H54 (cell line): ENCODE data around the gene SET.

Source experiments
- DNase-seq: peaks from one replicate; pipeline ENCODE4 v3.0.0; 2011; ENCODE audit warnings: low spot score, mixed read lengths; ENCODE audit not compliant: insufficient read length
- FAIRE-seq: peaks from 3 replicates; lab custom pipeline; 2011; peaks lifted over from hg19 to GRCh38; lab: Jason Lieb, UNC
- POLR2A ChIP-seq: IDR thresholded peaks from 2 replicates; pipeline ENCODE4 v1.6.1; 2011; ENCODE audit warnings: low read depth, mild to moderate bottlenecking, low read length

The SET gene

GRCh38 chr9:128722380-128723351 lies 33.6 kb downstream of the SET start:
- TF ChIP-seq POLR2A: no peak
- FAIRE-seq (no peak), DNase-seq (no peak)

- no peak for FAIRE-seq
- DNase-seq: no peak
- no peak for TF ChIP-seq POLR2A
Measured at GRCh38 chr9:128723352-128723865, 34.4 kb downstream of the SET start.

DNA sequence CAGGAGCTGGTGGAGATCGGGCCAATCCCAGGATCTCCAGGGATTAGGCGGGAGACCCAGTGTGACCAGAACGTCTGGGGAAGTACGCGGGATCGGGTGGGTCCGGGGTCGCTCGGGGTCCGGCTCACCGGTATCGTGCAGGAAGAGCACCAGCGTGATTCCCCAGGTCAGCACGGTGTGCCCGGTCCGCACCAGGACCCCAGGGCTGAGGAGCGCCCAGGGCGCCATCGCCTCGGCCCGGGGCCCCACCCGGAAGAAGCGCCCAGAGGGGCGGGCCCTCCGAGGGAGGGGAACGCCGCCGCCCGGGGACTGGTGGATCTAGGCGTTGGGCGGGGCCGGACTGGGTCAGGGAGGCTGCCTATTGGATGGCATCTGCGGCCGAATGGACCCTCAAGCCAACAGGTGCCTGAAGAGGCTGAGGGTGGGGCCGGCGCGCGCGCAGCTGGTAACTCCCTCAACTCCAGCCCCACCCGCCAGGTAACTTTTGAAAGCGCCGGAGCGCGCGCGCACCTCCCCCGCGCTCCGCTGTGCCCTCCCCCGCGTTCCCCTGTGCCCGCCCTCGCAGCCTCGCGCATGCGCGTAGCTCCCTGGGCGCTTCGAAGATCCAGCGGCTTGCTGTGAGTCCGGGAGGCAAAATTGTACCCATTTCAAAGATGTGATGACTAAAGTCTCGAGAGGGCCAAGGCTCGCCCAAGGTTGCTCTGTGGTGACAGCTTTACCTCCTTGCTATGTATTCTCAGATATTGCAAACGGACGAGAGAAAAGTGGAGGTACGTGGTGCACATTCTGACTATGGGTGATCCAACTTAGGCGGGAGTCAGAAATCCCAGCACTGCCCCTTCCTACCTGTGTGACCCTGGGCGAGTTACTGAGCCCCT lies 35.1 kb downstream of the SET start, which contains the start of gene ZDHHC12:
Gene ZDHHC12, minus strand, starts transcription at position 262 of the 878 bp plus-strand sequence. Its CDS starts 34 bp downstream, at position 228.
- TF ChIP-seq POLR2A: peak; percentile 91
- DNase-seq (peak; percentile 100), FAIRE-seq (peak; percentile 23)

DNA sequence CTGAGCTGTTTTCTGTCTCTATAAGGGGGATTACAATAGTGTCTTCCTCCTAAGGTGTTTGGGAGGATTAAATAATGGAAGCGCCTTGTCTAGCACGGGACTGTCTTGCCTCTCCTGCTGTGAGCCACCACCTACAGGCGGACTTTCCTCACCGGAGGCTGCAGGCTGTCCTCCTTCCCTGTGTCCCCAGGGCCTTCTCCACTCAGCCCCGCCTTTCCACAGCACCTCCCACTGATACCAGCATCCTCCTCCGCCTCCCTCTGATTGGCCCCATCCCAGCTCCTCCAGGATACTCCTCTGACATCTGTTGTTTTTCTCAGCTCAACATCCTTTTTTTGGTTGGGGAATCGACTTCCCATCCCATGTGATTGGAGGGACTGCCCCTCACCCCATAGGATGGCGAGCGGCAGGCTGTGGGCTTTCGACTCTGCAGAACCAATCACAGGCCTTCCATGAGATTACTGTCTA lies 35.8 kb downstream of the SET start:
- peak; percentile 58 for FAIRE-seq
- TF ChIP-seq POLR2A: peak; percentile 86
- peak; percentile 96 for DNase-seq

- DNase-seq: no peak
- no peak for FAIRE-seq
- TF ChIP-seq POLR2A: no peak
Measured at GRCh38 chr9:128727640-128728248, 38.7 kb downstream of the SET start.

GRCh38 chr9:128728298-128728697 lies 39.3 kb downstream of the SET start:
- FAIRE-seq: no peak

DNA sequence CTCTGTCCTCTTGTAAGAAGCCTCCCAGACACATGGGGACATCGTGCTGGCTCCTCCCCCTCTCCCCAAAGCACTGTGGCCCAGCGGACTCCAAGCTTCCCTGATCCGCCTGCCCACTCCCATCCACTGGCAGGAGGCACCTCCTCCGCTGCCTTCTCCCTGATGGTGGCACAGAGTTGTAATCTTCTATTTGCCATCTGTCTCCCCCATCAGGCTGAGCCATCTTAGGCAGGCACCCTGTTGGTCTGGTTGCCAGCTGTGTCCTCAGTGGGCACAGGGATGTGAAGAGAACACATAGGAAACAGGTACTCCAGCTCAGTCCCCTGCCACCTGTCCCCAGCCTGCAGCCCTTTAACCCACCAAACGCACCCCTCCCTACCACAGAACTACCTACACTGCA lies 40.3 kb downstream of the SET start:
- no peak for FAIRE-seq
- TF ChIP-seq POLR2A: no peak
- no peak for DNase-seq

More at GRCh38 chr9:128728298-128728697, 39.3 kb downstream of the SET start:
- no peak for TF ChIP-seq POLR2A
- no peak for DNase-seq

GRCh38 chr9:128729766-128730517 lies 40.9 kb downstream of the SET start:
- no peak for TF ChIP-seq POLR2A

DNA sequence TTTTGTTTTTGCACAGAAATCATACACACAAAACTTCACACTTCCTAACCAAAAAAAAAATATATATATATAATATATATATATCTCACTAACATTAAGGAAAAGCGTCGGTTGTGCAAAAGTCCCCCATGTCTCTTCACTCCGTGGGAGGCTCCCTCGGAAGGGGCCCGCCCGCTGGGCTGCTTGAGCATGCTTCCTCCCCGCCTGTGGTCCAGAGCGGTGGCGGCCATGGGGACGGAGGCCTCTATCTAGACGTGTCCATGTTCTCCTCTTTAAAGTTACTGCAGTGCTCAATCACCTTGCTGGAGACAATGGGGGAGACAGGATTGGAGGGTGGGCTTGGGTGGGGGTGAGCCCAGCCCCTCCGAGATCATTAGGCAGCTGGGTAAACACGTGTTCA lies 42.1 kb downstream of the SET start:
- DNase-seq (no peak), FAIRE-seq (no peak)
- TF ChIP-seq POLR2A: no peak

More at GRCh38 chr9:128729766-128730517, 40.9 kb downstream of the SET start:
- FAIRE-seq (no peak), DNase-seq (no peak)

DNA sequence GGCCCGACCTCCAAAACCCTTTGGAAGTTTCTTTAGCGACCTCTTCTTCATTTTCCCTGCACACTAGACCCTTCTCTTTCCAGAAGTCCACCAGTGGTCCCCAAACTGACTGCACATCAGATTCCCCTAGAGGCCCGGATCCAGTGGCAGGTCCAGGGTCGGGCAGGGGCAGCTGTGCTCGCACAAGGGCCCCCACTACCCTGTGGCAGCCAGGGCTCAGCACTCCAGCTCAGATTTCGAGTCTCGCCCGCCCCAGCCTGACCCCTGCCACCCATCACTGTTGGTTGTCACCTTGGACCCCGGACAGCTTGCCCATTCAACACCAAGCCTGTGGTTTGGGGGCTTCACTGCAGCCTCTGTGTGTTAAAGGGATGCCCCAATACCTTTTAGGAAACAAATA lies 42.7 kb downstream of the SET start:
- DNase-seq: no peak
- no peak for FAIRE-seq

DNA sequence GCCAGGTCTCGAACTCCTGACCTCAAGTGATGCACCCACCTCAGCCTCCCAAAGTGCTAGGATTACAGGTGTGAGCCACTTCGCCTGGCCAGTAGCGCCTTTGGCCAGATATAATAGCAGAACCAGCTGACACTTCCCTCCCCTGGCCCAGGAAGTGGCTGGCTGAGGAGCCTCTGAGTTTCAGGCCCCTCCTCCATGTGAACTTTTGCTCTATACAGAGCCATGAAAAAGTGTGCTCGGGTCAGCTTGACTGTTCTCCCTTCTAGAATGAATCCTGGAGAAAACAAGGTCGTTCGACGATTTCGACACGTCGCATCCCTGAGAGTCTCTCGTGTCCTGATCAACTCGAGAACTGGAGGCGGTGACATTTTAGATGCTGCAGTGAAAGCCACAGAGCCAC lies 43.6 kb downstream of the SET start:
- FAIRE-seq (no peak), DNase-seq (no peak)
- no peak for TF ChIP-seq POLR2A

More for the DNA sequence above, 42.7 kb downstream of the SET start:
- no peak for TF ChIP-seq POLR2A

GRCh38 chr9:128733256-128733655 lies 44.2 kb downstream of the SET start:
- peak; percentile 75 for FAIRE-seq
- TF ChIP-seq POLR2A: no peak
- DNase-seq: peak; percentile 87
